ENCODE measurements around the gene MAPK9.

DNA sequence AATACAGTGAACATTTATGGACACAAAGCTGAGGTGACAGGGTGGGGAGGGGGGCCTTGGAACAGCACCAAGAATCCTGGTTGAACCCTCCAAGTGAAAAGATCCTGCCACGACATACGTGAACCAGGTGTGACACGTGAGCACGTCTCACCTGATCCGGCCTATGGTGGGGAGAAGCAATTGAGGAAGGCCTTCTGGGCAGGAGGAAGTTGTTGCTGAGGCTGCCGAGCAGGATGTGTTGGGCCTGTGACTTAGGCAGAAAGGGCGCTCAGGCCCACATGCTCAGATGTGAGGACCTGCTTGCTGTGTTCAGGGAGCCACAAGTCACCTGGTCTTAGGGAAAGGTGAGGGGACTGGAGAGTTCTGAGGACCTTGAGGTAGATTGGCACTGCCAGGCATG, 2.5 kb upstream of the MAPK9 start:
- TF ChIP-seq EZH2phosphoT487 (IDR thresholded peaks at IDR 0.05; ENCODE audit: insufficient read depth, low read depth) = no peak
- no peak for TF ChIP-seq EZH2 (IDR thresholded peaks at IDR 0.05; ENCODE audit: insufficient read depth, poor library complexity, severe bottlenecking)
